Measurements from ENCODE around the gene TMEM115. TPM values are rescaled to one million over a fixed set of nuclear protein-coding genes. Genes with fewer than 3 reads are reported as not detected.

The TMEM115 gene
- total RNA-seq, 5 donors from 2014 or later (not counting 1 experiment from before 2014, with no cell fraction given), result 13.9 to 35.2 (median 33.1) TPM

GRCh38 chr3:50354186-50354764 lies 5.0 kb downstream of the TMEM115 start:
- Mint-ChIP-seq H3K4me3 (no peak overlapping the region), H3K27me3 (no peaks in the 10 kb centered on the region), H3K4me1 (peaks cover 64 to 70% (median 65%) of the 10 kb centered on the region in 3 donors), H3K9me3 (no peaks in the 10 kb centered on the region), H3K36me3 (peaks cover 13% of the 10 kb centered on the region), H3K27ac (peak overlapping the region in 1 of 2 donors; percentile 5)
- POLR2A ChIA-PET, result no interaction called here
- peaks cover 6 to 45% of the 10 kb centered on the region in 2 donors for H3K36me3 ChIP-seq (ENCODE audit: control insufficient read depth in 2 of 2, extremely low read depth in 1 of 2, insufficient read depth in 1 of 2, low read length in 1 of 2)
- no peak for ATAC-seq (replicated peaks in 1 of 4)
- peaks cover 42 to 70% of the 10 kb centered on the region in 2 experiments for H3K4me1 ChIP-seq (ENCODE audit: control insufficient read depth in 1 of 2, extremely low read depth in 1 of 2, insufficient read depth in 2 of 2, low read length in 2 of 2)
- H3K4me3 ChIP-seq (ENCODE audit: control insufficient read depth in 1 of 2, extremely low read depth in 1 of 2, low read length in 1 of 2), result no peak overlapping the region
- no peaks in the 10 kb centered on the region for H3K27me3 ChIP-seq (replicated peaks in 1 of 2; ENCODE audit: control insufficient read depth in 2 of 2, extremely low read depth in 1 of 2, insufficient read depth in 2 of 2, low read length in 1 of 2)
- no peak for DNase-seq
- WGBS (ENCODE audit: insufficient coverage), result 88% methylated on average over 4 of the region's 5 CpGs
- no peaks in the 10 kb centered on the region for H3K9me3 ChIP-seq
- CTCF ChIA-PET, result interaction anchor here (0.6 to 0.7 kb wide), 3 partner anchors 31 to 222 kb away, joined by 3 to 5 read pairs (median 3); no protein-coding TSS in a partner anchor
- H3K27ac ChIP-seq (ENCODE audit: low read length), result no peak overlapping the region

GRCh38 chr3:50353245-50354004 lies 5.9 kb downstream of the TMEM115 start:
- no peak for ATAC-seq (replicated peaks in 1 of 4)
- H3K27me3 ChIP-seq (replicated peaks in 1 of 2; ENCODE audit: control insufficient read depth in 2 of 2, extremely low read depth in 1 of 2, insufficient read depth in 2 of 2, low read length in 1 of 2), result no peaks in the 10 kb centered on the region
- H3K27me3 Mint-ChIP-seq, result no peaks in the 10 kb centered on the region
- no peak overlapping the region for H3K4me3 Mint-ChIP-seq
- no peaks in the 10 kb centered on the region for H3K9me3 Mint-ChIP-seq
- peaks cover 20% of the 10 kb centered on the region for H3K36me3 Mint-ChIP-seq
- H3K4me3 ChIP-seq (ENCODE audit: control insufficient read depth in 1 of 2, extremely low read depth in 1 of 2, low read length in 1 of 2), result no peak overlapping the region
- CTCF ChIA-PET, result interaction anchor here in 1 of 2 donors (0.7 kb wide), 1 partner anchor 30 kb away, joined by 3 read pairs; no protein-coding TSS in a partner anchor
- H3K27ac ChIP-seq (ENCODE audit: low read length), result no peak overlapping the region
- H3K9me3 ChIP-seq, result no peaks in the 10 kb centered on the region
- no peak overlapping the region for H3K27ac Mint-ChIP-seq
- H3K4me1 Mint-ChIP-seq, result peaks cover 68 to 74% (median 71%) of the 10 kb centered on the region in 3 donors
- POLR2A ChIA-PET, result no interaction called here
- no peak for DNase-seq
- 99% methylated on average over 10 of the region's 12 CpGs for WGBS (ENCODE audit: insufficient coverage)
- H3K4me1 ChIP-seq (ENCODE audit: control insufficient read depth in 1 of 2, extremely low read depth in 1 of 2, insufficient read depth in 2 of 2, low read length in 2 of 2), result peaks cover 39 to 70% of the 10 kb centered on the region in 2 experiments
- peaks cover 6 to 52% of the 10 kb centered on the region in 2 donors for H3K36me3 ChIP-seq (ENCODE audit: control insufficient read depth in 2 of 2, extremely low read depth in 1 of 2, insufficient read depth in 1 of 2, low read length in 1 of 2)

- H3K4me3 ChIP-seq (ENCODE audit: control insufficient read depth in 1 of 2, extremely low read depth in 1 of 2, low read length in 1 of 2), result no peak overlapping the region
- peaks cover 6 to 58% of the 10 kb centered on the region in 2 donors for H3K36me3 ChIP-seq (ENCODE audit: control insufficient read depth in 2 of 2, extremely low read depth in 1 of 2, insufficient read depth in 1 of 2, low read length in 1 of 2)
- no peak for ATAC-seq (replicated peaks in 1 of 4)
- ChIA-PET POLR2A (no interaction called here), CTCF (interaction anchor here in 1 of 2 donors (0.7 kb wide), 1 partner anchor 1901 kb away, joined by 10 read pairs; no protein-coding TSS in a partner anchor)
- no peak for DNase-seq
- H3K4me1 Mint-ChIP-seq, result peaks cover 68 to 74% (median 71%) of the 10 kb centered on the region in 3 donors
- H3K9me3 ChIP-seq, result no peaks in the 10 kb centered on the region
- peaks cover 33 to 70% of the 10 kb centered on the region in 2 experiments for H3K4me1 ChIP-seq (ENCODE audit: control insufficient read depth in 1 of 2, extremely low read depth in 1 of 2, insufficient read depth in 2 of 2, low read length in 2 of 2)
- no peaks in the 10 kb centered on the region for H3K9me3 Mint-ChIP-seq
- peak overlapping the region in 1 of 2 donors; percentile 16 for H3K27ac Mint-ChIP-seq
- WGBS (ENCODE audit: insufficient coverage), result 0% methylated on average over 1 of the region's 2 CpGs
- peaks cover 21% of the 10 kb centered on the region for H3K36me3 Mint-ChIP-seq
- no peak overlapping the region for H3K27ac ChIP-seq (ENCODE audit: low read length)
- no peaks in the 10 kb centered on the region for H3K27me3 ChIP-seq (replicated peaks in 1 of 2; ENCODE audit: control insufficient read depth in 2 of 2, extremely low read depth in 1 of 2, insufficient read depth in 2 of 2, low read length in 1 of 2)
- H3K27me3 Mint-ChIP-seq, result no peaks in the 10 kb centered on the region
- H3K4me3 Mint-ChIP-seq, result no peak overlapping the region
These were observed 6.5 kb downstream of the TMEM115 start for GRCh38 chr3:50352781-50353180.

GRCh38 chr3:50351323-50351697 lies 8.0 kb downstream of the TMEM115 start:
- Mint-ChIP-seq H3K9me3 (no peaks in the 10 kb centered on the region), H3K4me1 (peaks cover 62 to 71% (median 67%) of the 10 kb centered on the region in 3 donors), H3K4me3 (peak overlapping the region; percentile 94 to 99 (median 97)), H3K36me3 (peaks cover 21% of the 10 kb centered on the region), H3K27me3 (no peaks in the 10 kb centered on the region), H3K27ac (peak overlapping the region; percentile 99 to 100)
- H3K4me1 ChIP-seq (ENCODE audit: control insufficient read depth in 1 of 2, extremely low read depth in 1 of 2, insufficient read depth in 2 of 2, low read length in 2 of 2), result peaks cover 23 to 69% of the 10 kb centered on the region in 2 experiments
- DNase-seq (no peak), ATAC-seq (replicated peaks in 1 of 4) (no peak)
- no peaks in the 10 kb centered on the region for H3K9me3 ChIP-seq
- H3K27me3 ChIP-seq (replicated peaks in 1 of 2; ENCODE audit: control insufficient read depth in 2 of 2, extremely low read depth in 1 of 2, insufficient read depth in 2 of 2, low read length in 1 of 2), result no peaks in the 10 kb centered on the region
- H3K27ac ChIP-seq (ENCODE audit: low read length), result peak overlapping the region; percentile 89
- POLR2A ChIA-PET, result interaction anchor here in 1 of 2 donors (0.7 kb wide), 1 partner anchor 9 kb away, joined by 3 read pairs; no protein-coding TSS in a partner anchor
- CTCF ChIA-PET, result interaction anchor here (0.5 to 2.1 kb wide), 4 partner anchors 8 to 156 kb away, joined by 3 to 10 read pairs (median 6); partner anchors contain the start of genes HYAL3 (in 1 of the 2), NAA80 (in 1 of the 2) and TMEM115 (in 1 of the 2)
- H3K4me3 ChIP-seq (ENCODE audit: control insufficient read depth in 1 of 2, extremely low read depth in 1 of 2, low read length in 1 of 2), result peak overlapping the region; percentile 88 to 96
- WGBS (ENCODE audit: insufficient coverage), result 51% methylated on average over 7 of the region's 11 CpGs
- H3K36me3 ChIP-seq (ENCODE audit: control insufficient read depth in 2 of 2, extremely low read depth in 1 of 2, insufficient read depth in 1 of 2, low read length in 1 of 2), result peaks cover 6 to 56% of the 10 kb centered on the region in 2 donors

GRCh38 chr3:50350527-50351322 lies 8.6 kb downstream of the TMEM115 start, which contains the start of the genes CYB561D2 and NPRL2:
TSS of gene CYB561D2 (plus strand) at chr3:50350862. CDS start at chr3:50351434, 572 bp downstream.
TSS of gene NPRL2 (minus strand) at chr3:50350775. CDS start at chr3:50350652, 123 bp downstream.
- POLR2A ChIA-PET, result interaction anchor here (0.5 to 0.8 kb wide), 4 partner anchors 9 to 50 kb away, joined by 3 to 6 read pairs (median 4); no protein-coding TSS in a partner anchor
- peaks cover 21% of the 10 kb centered on the region for H3K36me3 Mint-ChIP-seq

More at GRCh38 chr3:50350527-50351322, 8.6 kb downstream of the TMEM115 start, which contains the start of the genes CYB561D2 and NPRL2:
- peak within 1 kb of the TSS; percentile 94 to 99 (median 97) for H3K4me3 Mint-ChIP-seq
- Histone ChIP-seq H3K9me3 (no peaks in the 10 kb centered on the region), H3K27ac (ENCODE audit: low read length) (peak within 1 kb of the TSS; percentile 89), H3K36me3 (ENCODE audit: control insufficient read depth in 2 of 2, extremely low read depth in 1 of 2, insufficient read depth in 1 of 2, low read length in 1 of 2) (peaks cover 5 to 52% of the 10 kb centered on the region in 2 donors), H3K27me3 (replicated peaks in 1 of 2; ENCODE audit: control insufficient read depth in 2 of 2, extremely low read depth in 1 of 2, insufficient read depth in 2 of 2, low read length in 1 of 2) (no peaks in the 10 kb centered on the region), H3K4me1 (ENCODE audit: control insufficient read depth in 1 of 2, extremely low read depth in 1 of 2, insufficient read depth in 2 of 2, low read length in 2 of 2) (peaks cover 20 to 69% of the 10 kb centered on the region in 2 experiments), H3K4me3 (ENCODE audit: control insufficient read depth in 1 of 2, extremely low read depth in 1 of 2, low read length in 1 of 2) (peak within 1 kb of the TSS; percentile 88 to 96)
- H3K27me3 Mint-ChIP-seq, result no peaks in the 10 kb centered on the region
- peaks cover 66 to 70% (median 67%) of the 10 kb centered on the region in 3 donors for H3K4me1 Mint-ChIP-seq
- peak within 1 kb of the TSS; percentile 99 to 100 for H3K27ac Mint-ChIP-seq
- no peaks in the 10 kb centered on the region for H3K9me3 Mint-ChIP-seq
- under 1% methylated on average over 59 of the region's 64 CpGs for WGBS (ENCODE audit: insufficient coverage)
- CTCF ChIA-PET, result interaction anchor here in 1 of 2 donors (1.0 to 2.1 kb wide), 8 partner anchors 9 to 261 kb away, joined by 3 to 10 read pairs (median 3); partner anchors contain the start of genes CISH, HYAL3, NAA80 and RASSF1
- ATAC-seq (replicated peaks in 1 of 4) (peak; percentile 88 to 91 (median 90)), DNase-seq (peak; percentile 98 to 100 (median 99))
